HUES6 (cell line): ENCODE data around the gene NRG3.

ENCODE experiments used
- H3K27ac ChIP-seq: 2 replicates; pipeline ENCODE4 v1.7.0; 2013; ENCODE audit warnings: low read depth, mild to moderate bottlenecking, low read length, inconsistent platforms
- H3K27me3 ChIP-seq: 2 replicates; pipeline ENCODE4 v1.6.1; 2013; ENCODE audit warnings: low read length; ENCODE audit not compliant: control insufficient read depth, insufficient read depth
- H3K36me3 ChIP-seq: 2 replicates; pipeline ENCODE4 v1.6.1; 2013; ENCODE audit warnings: low read length; ENCODE audit not compliant: control insufficient read depth, insufficient read depth
- H3K4me1 ChIP-seq: 2 replicates; pipeline ENCODE4 v1.6.1; 2013; ENCODE audit warnings: low read length; ENCODE audit not compliant: control insufficient read depth, insufficient read depth
- H3K4me3 ChIP-seq: 2 replicates; pipeline ENCODE4 v1.5.1; 2013; ENCODE audit warnings: low read depth, low read length
- H3K9ac ChIP-seq: one replicate; pipeline ENCODE4 v1.6.1; 2013; ENCODE audit warnings: mild to moderate bottlenecking, low read length
- H3K9me3 ChIP-seq: 2 replicates; pipeline ENCODE4 v1.6.1; 2013; ENCODE audit warnings: low read depth, low read length; ENCODE audit not compliant: control insufficient read depth, insufficient read depth

The NRG3 gene

GRCh38 chr10:81914736-81915503 is 39.9 kb downstream of the NRG3 start:
- Histone ChIP-seq H3K4me1 (peaks cover 14% of the 10 kb centered on the region), H3K9me3 (no peaks in the 10 kb centered on the region), H3K4me3 (no peak overlapping the region), H3K9ac (no peak overlapping the region), H3K36me3 (no peaks in the 10 kb centered on the region), H3K27me3 (no peaks in the 10 kb centered on the region), H3K27ac (no peak overlapping the region)

GRCh38 chr10:81915504-81915897 is 40.5 kb downstream of the NRG3 start:
- no peak overlapping the region for H3K9ac ChIP-seq
- no peak overlapping the region for H3K4me3 ChIP-seq
- no peaks in the 10 kb centered on the region for H3K27me3 ChIP-seq
- no peaks in the 10 kb centered on the region for H3K36me3 ChIP-seq
- no peak overlapping the region for H3K27ac ChIP-seq
- H3K9me3 ChIP-seq, result no peaks in the 10 kb centered on the region
- peaks cover 14% of the 10 kb centered on the region for H3K4me1 ChIP-seq

GRCh38 chr10:81917666-81918065 is 42.7 kb downstream of the NRG3 start:
- no peaks in the 10 kb centered on the region for H3K36me3 ChIP-seq
- H3K4me3 ChIP-seq, result no peak overlapping the region
- peaks cover 14% of the 10 kb centered on the region for H3K4me1 ChIP-seq
- H3K9ac ChIP-seq, result no peak overlapping the region
- H3K27ac ChIP-seq, result no peak overlapping the region
- H3K27me3 ChIP-seq, result no peaks in the 10 kb centered on the region
- no peaks in the 10 kb centered on the region for H3K9me3 ChIP-seq

- H3K4me1 ChIP-seq, result peaks cover 14% of the 10 kb centered on the region
- no peaks in the 10 kb centered on the region for H3K9me3 ChIP-seq
- H3K27me3 ChIP-seq, result no peaks in the 10 kb centered on the region
- H3K9ac ChIP-seq, result no peak overlapping the region
- H3K4me3 ChIP-seq, result no peak overlapping the region
- H3K27ac ChIP-seq, result no peak overlapping the region
- no peaks in the 10 kb centered on the region for H3K36me3 ChIP-seq
Measured at GRCh38 chr10:81918766-81919165, 43.8 kb downstream of the NRG3 start.

GRCh38 chr10:81920213-81920829 is 45.3 kb downstream of the NRG3 start:
- H3K9ac ChIP-seq, result no peak overlapping the region
- no peaks in the 10 kb centered on the region for H3K36me3 ChIP-seq
- H3K27ac ChIP-seq, result no peak overlapping the region
- no peak overlapping the region for H3K4me3 ChIP-seq
- no peaks in the 10 kb centered on the region for H3K9me3 ChIP-seq
- peaks cover 10% of the 10 kb centered on the region for H3K4me1 ChIP-seq
- H3K27me3 ChIP-seq, result no peaks in the 10 kb centered on the region

GRCh38 chr10:81928119-81928518 is 53.1 kb downstream of the NRG3 start:
- no peaks in the 10 kb centered on the region for H3K27me3 ChIP-seq

GRCh38 chr10:81943583-81943982 is 68.6 kb downstream of the NRG3 start:
- no peaks in the 10 kb centered on the region for H3K36me3 ChIP-seq
- peaks cover 19% of the 10 kb centered on the region for H3K4me1 ChIP-seq
- 0 out of 2 replicates have a peak overlapping the region, but pooled peaks have one; percentile 54 for H3K27ac ChIP-seq
- no peaks in the 10 kb centered on the region for H3K27me3 ChIP-seq
- H3K9me3 ChIP-seq, result no peaks in the 10 kb centered on the region
- no peak overlapping the region for H3K4me3 ChIP-seq
- H3K9ac ChIP-seq, result no peak overlapping the region

More at GRCh38 chr10:81928119-81928518, 53.1 kb downstream of the NRG3 start:
- Histone ChIP-seq H3K9ac (no peak overlapping the region), H3K4me1 (no peaks in the 10 kb centered on the region), H3K9me3 (no peaks in the 10 kb centered on the region), H3K36me3 (no peaks in the 10 kb centered on the region), H3K4me3 (no peak overlapping the region), H3K27ac (no peak overlapping the region)

- Histone ChIP-seq H3K27me3 (no peaks in the 10 kb centered on the region), H3K9me3 (no peaks in the 10 kb centered on the region)
Measured at GRCh38 chr10:81944609-81945008, 69.6 kb downstream of the NRG3 start.

GRCh38 chr10:81949283-81949682 is 74.3 kb downstream of the NRG3 start:
- Histone ChIP-seq H3K9ac (no peak overlapping the region), H3K27me3 (no peaks in the 10 kb centered on the region), H3K4me1 (peaks cover 7% of the 10 kb centered on the region), H3K4me3 (no peak overlapping the region), H3K36me3 (no peaks in the 10 kb centered on the region), H3K9me3 (no peaks in the 10 kb centered on the region), H3K27ac (no peak overlapping the region)

More at GRCh38 chr10:81944609-81945008, 69.6 kb downstream of the NRG3 start:
- no peak overlapping the region for H3K9ac ChIP-seq
- no peak overlapping the region for H3K27ac ChIP-seq
- H3K4me1 ChIP-seq, result peaks cover 19% of the 10 kb centered on the region
- H3K4me3 ChIP-seq, result no peak overlapping the region
- H3K36me3 ChIP-seq, result no peaks in the 10 kb centered on the region

GRCh38 chr10:81950358-81950757 is 75.4 kb downstream of the NRG3 start:
- H3K4me3 ChIP-seq, result no peak overlapping the region
- H3K27ac ChIP-seq, result no peak overlapping the region
- H3K9me3 ChIP-seq, result no peaks in the 10 kb centered on the region
- no peaks in the 10 kb centered on the region for H3K27me3 ChIP-seq
- no peak overlapping the region for H3K9ac ChIP-seq
- H3K36me3 ChIP-seq, result no peaks in the 10 kb centered on the region
- no peaks in the 10 kb centered on the region; the same call in 1 of the 2 replicates for H3K4me1 ChIP-seq

GRCh38 chr10:81953420-81953819 is 78.4 kb downstream of the NRG3 start:
- Histone ChIP-seq H3K9me3 (no peaks in the 10 kb centered on the region), H3K27ac (no peak overlapping the region), H3K9ac (no peak overlapping the region), H3K4me1 (no peaks in the 10 kb centered on the region; the same call in 1 of the 2 replicates), H3K27me3 (no peaks in the 10 kb centered on the region), H3K36me3 (no peaks in the 10 kb centered on the region), H3K4me3 (no peak overlapping the region)
